SH-SY5Y (cell line): Measurements from ENCODE around the gene PLEKHF1.

Experiments used
- GATA2 ChIP-seq: IDR thresholded peaks from 2 replicates; pipeline ENCODE4 v1.6.1; 2011; ENCODE audit warnings: mild to moderate bottlenecking, low read depth, low read length
- GATA3 ChIP-seq: IDR thresholded peaks from 2 replicates; pipeline ENCODE4 v1.6.1; 2011; ENCODE audit warnings: low read depth, mild to moderate bottlenecking, low read length, moderate library complexity

- TF ChIP-seq GATA2 (no peak), GATA3 (no peak)
Measured at GRCh38 chr19:29724746-29725145, 59.5 kb downstream of the PLEKHF1 start.
